DMS53 treated with DMSO at 0.1 percent for 48 hours (cell line): ENCODE results near the gene NDUFB6.
"Not testable (repeated sequence)": the region's sequence is repeated elsewhere in the genome, so short reads cannot be mapped to it uniquely, and the experiment has no call there.

ENCODE experiments used
- DNase-seq: peaks from one replicate; lab custom pipeline; 2025; ENCODE audit not compliant: unreplicated experiment; lab: John Stamatoyannopoulos, UW

NDUFB6 gene

DNA sequence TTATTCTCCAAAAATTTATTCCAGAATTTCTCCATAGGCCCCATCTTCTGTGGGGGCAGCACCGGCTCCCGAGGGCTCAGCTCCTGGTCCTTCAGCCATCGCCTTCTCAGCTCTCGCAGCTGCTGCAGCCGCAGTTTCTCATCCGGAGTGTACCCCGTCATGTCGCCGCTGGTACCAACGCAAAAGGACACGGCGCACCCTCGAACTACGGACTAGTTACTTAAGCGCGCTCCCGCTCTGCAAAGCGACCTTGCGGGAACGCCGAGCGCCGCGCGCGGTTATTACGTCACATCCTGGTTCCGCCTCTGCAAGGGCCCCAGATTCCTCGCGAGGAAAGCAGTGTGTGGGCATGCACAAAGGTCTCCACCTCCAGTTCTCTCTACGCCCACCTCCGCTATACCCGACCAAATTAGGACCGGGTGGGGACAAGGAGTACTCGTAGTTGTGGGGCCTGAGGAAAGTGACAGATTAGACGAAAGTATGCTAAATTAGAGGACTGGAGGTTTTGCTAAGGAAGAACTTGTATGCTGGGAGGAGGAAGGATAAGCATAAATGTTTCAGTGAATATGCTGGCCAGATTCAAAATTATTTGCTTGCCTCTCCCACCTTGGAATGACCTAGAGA is at the start of gene NDUFB6:
NDUFB6 (minus strand) TSS at position 260 of the 624 bp plus-strand sequence; CDS start at position 161, 99 bp downstream.
- peak; percentile 85 for DNase-seq

DNA sequence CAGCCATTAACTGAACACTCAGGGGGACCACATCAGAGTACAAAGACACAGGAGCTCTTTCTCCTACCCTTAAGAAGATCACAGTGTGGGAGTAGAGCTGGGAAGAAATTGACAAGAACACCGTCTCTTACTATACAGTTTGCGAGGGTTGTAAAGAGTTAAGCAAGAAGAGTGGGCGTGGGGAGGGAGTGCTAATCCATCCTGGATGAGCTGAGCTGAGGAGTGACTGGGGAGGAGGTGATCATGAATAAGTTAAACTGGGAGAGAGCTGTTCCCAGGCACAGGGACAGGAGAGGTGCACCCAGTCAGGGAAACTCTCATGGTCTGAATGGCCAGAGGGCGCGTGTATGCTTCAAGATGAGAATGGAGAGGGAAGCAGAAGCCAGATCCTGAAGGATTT is 45.3 kb upstream of the NDUFB6 start:
- DNase-seq: no peak

DNA sequence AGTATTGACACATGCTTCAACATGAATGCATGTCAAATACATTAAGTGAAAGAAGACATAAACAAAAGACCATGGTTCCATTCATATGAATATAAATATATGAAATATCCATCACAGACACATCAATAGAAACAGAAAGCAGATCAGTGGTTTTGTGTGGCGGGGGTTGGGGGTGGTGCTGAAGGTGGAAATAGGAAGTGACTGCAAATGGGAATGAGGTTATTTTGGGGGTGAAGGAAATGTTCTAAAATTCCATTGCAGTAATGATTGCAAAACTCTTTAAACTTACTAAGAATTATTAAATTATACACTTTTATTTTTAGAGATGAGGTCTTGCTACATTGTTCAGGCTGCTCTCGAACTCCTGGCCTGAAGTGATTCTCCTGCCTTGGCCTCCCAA is 33.9 kb upstream of the NDUFB6 start:
- no peak for DNase-seq

DNA sequence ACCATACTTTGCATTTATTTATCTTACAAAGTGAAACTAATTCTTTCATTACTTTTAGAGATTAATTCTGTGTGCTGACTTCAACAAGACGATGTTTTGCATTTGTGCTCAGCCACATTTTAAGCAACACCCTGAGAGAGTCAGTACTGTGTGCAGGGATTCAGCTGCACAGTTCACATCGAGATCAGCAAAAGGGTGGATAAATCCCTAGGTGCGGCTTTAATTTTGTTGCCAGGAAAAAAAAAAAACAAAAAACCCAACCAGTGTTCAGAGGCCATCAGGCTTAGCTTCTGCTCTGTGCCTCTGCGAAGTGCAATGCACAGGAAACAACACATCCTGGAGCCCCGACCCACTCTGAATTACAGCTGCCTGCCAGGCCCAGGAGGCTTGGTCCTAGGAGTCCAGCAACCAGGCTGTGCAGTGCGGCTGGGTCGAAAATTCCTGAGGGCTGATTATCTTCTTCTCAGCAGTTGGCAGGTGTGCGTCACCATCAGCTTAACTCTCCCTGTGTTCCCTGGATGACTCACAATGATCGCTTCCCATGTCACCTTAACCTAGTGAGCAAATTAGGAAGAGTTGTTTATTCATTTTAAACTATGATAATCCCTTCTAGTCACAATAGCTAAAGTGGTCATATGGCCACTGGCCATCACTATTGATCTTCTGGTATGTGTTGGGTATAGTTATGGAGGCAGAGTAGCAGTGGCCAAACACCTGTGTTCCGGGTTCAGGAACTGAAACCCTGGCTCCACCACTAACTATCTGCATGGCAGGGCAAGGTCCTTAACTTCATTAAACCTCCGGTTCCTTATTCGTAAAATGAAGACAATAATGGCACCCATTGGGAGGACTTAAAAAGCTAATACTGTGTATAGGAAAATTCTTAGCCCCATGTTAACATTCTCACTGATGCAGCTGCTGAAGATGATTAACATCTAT is 31.2 kb upstream of the NDUFB6 start:
- peak; percentile 12 for DNase-seq

DNA sequence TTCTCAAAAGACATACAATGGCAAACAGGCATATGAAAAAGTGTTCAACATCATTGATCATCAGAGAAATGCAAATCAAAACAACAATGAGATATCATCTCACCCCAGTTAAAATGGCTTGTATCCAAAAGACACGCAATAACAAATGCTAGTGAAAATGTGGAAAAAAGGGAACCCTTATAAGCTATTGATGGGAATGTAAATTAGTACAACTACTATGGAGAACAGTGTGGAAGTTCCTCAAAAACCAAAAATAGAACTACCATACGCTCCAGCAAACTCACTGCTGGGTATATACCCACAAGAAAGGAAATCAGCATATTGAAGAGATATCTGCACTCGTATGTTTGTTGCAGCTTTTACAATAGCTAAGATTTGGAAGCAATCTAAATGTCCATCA is 26.1 kb upstream of the NDUFB6 start:
- not testable (repeated sequence) for DNase-seq

DNA sequence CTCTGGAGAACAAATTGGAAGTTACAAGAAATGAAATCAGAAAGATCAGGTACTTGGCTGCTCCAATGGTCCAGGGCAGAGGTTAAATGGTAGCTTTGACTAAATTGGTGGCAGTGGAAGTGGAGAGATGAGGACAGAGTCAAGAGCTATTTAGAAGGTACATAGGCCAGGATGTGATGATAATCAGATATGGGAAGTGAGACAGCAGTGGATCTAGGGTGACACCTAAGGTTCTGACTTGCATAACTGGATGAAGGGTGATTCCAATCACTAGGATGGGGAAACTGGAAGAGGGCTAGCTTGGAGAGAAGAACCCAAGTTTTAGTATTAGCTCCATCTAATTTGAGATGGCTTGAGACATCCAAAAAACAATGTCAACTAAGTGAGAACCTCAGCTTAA is 24.0 kb upstream of the NDUFB6 start:
- DNase-seq: no peak

DNA sequence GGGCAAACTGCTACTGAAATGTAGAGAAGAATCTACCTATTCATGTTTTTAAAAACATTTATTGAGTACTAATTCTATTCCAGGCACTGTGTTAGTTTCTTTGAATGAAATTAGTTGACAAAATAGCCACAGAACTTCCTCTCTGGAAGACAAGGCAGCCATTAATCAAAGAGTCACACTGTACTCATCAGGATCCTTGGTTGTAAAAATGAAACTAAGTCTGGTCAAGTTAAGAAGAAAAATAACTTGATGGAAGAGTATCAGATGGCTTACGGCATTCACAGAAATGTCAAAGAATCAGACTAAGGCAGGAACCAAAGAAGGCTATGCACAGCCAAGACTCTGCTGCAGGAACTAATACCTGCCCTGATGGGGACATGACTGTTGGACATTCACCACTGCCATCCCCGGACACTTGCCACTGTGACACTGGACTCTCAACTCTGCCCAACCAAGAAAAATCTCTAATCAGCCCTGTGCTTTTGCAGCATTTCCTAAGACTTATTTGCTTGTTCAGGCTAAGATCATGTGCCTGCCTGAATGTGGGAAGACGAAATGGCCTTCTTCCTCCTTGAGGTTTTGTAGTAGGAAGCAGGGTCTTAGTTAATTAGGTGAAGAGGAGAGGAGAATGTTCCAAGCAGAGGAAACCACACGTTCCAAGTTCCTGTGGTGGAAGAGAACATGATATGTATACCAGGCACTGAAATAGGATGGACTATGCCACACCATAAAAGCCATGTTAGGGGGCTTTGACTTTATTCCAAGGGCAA is 23.3 kb upstream of the NDUFB6 start:
- DNase-seq: no peak

DNA sequence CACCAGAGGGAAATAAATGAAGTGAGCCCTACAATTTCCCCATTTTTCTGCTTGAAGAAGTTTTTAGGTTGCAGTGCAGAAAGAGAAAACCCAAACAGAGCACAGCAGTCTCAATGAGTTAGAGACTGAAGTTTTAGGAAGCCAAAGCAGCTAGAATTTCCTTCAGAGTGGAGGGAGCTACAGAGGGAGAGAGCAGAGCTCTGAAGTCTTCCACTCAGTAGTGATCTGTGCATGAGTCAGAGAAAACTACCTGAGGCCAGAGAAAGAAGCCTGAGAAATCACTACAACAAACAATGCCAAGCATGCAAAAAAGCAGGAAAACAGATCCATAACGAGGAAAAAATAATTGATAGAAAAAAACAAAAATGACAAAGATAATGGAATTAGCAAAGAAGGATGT is 17.9 kb upstream of the NDUFB6 start:
- DNase-seq: no peak

DNA sequence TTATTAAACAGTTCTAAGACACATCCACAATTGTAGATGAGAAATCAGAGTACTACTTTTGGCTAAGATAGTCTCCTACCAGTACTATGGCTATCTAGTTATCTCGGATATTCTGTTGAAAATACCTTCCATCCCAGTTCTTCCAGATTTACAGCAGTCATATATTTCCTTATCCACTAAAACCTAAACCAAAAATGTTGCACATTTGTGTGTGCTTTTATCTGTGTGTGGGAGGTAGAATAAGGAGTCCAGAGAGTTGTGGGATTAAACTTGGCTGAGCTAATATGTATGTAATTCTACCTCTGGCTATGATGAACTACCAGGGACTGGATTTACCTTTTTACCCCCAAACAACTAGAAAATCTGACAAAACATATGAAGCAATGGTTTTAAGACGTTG is 17.5 kb upstream of the NDUFB6 start:
- DNase-seq: no peak

DNA sequence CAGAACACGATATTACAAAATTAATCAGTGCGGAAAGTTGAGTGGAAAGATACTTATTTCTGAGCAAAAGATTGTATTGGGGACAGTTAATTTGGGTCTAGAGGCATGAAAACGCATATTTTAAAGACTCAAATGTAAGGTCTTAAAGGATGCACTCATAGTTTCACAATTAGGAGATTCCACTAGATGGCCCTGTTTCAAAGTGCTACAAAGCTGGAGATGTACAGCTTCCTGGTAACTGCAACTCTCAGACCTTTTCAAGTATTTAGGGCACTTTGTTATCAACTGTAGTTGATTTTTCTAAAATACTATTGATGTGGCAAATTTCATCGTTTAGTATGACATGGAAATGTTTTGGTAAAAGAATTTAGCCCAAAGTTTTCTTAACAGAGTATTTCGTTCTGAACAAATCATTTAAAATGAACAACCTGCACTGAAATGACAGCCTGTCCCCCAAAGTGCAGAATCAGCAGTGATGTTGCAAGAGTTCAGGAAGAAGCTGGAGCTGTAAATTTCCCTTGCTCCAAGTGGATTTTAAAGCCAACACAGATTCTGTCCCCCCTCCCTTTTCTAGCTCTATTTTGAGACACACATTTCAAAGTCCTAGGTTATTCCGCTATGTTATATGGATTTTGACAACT is 16.2 kb upstream of the NDUFB6 start:
- DNase-seq: peak; percentile 51

DNA sequence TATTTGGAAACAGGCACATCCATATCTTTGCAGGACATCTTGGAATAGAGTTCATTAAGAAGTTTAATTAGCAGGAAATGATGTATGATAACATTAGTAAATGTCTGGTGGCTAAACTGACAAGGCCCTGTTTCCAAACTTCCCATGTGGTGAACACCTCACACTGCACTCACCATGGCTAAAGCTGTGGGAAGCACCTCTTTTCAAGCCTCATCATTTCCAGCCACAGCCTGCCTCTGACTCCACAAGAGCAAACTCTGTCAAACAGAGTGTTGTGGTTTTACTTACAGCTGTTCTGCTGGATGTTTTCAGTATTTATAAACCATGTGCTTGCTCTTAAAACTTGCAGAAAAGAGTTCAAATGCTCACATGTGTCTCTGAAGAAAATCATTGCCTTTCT is 14.9 kb upstream of the NDUFB6 start:
- no peak for DNase-seq

DNA sequence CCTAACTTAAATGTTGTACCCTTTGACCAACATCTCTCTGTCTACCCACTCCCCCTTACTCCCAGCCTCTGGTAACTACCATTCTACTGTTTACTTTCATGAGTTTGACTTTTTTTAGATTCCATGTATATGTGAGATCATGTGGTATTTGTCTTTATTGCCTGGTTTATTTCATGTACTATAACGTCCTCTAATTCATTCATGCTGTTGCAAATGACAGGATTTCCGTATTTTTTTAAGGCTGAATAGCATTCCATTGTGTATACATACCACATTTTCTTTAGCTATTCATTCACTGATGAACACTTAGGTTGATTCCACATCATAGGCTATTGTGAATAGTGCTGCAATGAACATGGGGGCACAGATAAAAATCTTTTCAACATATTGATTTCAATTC is 11.8 kb upstream of the NDUFB6 start:
- no peak for DNase-seq

DNA sequence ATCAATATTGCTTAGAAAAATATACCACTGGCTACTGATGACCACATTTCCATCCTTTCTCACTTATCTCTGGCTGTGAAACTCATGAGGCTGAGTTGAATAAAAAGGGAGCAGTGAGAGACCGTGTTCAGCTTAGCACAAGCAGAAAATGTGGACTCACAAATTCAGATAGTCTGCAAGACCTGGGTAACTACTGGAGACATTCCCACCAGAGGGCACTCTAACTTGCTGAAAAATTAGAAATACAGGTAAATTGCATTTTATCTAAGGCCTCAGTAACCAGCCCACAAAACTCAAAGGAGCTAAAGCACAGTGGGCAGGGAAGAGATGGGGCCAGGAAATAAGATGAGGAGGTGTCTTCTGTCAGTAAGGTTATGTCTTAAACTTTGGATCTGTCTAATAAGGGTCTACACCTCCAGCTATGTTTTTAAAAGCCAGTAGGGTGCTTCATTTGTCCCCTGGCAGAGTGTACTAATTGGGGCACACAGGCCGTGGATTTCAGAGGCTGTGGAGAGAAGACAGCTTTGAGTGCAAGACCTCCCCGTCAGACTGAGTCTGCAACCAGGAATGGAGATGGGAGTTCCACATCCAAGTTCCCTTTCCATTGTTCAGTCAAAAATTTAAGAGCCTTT is 8.7 kb upstream of the NDUFB6 start:
- DNase-seq: peak; percentile 37

DNA sequence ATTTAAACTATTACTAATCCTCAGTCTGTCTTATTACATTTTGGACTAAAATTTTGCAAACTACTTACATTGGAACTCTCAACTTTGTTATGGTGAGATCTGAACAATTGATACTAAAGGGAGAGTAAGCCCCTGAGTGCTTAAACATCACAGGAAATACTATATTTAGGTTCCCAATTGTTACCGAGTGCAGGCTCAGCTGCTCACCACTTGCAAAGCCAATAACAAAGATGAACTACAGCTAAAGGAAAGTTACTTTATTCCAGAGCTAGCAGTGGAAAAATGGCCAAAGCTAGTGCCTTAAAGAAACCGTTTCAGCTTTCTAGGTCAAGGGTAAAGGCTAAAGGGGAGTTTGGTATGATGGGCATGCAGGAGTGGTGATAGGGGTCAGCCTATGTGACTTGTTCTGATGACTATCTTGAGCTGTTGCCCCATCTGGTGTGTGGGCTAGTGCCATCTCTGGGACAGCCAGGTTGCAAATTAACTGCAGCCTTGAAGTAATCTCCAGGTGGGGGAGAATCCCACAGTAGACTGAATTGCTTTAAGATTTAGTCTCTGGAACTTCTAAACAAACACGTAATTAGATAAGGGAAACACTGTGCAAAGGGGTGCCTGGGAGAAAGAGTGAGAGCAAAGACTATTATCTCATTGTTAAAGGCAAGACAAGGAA is 7.8 kb upstream of the NDUFB6 start:
- DNase-seq: no peak

DNA sequence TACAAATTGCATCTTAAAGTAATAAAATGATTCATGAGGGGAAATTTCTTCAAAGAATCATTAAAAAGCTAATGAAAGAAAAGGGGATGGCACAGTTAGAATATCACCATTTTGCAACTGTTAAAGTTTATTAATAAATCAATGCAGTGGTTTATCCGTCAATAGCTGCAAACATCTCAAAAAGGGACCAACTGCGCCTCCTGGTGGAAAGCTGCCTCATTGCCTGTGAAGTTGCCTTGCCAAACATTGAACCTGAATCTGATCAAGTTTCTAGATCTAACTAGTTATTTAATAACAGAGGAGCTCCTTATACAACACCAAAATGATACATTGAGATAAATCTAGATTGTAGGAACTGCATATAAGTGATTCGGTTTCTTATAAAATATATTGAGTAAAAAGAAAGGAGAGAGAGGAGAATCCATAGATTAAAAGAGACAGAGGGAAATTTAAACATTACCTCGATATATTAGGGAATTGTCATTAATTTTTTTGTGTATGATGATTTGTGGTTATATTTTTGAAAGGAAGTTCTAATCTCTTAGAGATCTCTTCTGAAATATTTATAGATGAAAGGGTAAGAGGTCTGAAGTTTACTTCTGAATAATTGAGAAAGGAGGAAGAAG is 6.9 kb upstream of the NDUFB6 start:
- peak; percentile 17 for DNase-seq

DNA sequence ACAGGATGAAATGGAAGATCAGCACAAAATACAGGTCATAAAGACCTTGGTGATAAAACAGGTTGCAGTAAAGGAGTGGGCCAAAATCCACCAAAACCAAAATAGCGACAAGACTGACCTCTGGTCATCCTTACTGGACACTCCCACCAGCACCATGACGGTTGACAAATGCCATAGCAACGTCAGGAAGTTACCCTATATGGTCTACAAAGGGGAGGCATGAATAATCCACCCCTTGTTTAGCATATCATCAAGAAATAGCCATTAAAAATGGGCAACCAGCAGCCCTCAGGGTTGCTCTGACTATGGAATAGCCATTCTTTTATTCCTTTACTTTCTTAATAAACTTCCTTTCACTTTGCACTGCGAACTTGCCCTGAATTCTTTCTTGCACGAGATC is 6.0 kb upstream of the NDUFB6 start:
- DNase-seq: no peak

DNA sequence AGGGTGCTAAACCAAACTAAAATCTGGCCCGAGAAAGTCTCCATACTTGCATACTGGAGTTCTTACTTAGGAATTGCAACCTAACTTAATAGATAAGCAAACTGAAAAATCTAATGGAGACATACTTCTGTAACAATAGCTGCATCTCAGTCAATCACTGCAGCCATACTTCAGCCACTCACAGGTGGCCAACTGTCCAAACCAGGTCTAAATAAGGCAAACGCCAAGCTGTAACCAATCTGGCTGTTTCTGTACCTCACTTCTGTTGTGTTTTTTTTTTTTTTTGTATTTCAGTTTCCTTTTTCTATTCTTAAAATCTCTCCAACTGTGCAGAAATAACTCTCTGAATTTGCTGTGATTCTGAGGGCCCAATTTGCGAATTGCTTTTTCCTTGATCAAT is 4.4 kb upstream of the NDUFB6 start:
- no peak for DNase-seq

DNA sequence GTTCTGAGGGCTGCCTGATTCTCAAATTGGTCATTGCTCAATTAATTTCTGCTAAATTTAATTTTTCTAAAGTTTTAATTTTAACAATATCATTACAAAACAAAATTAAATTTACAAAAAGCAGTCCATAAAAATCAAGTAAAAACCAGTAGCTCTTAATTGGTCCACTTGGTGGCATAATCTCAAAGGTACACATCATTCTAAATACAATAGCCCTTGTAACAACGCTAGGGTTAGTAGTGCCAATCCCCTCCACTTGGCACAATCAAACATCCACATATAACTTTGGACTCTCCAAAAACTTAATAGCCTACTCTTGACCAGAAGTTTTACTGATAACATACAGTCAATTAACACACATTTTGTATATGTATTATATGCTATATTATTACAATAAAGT is 1.9 kb upstream of the NDUFB6 start:
- DNase-seq: no peak

DNA sequence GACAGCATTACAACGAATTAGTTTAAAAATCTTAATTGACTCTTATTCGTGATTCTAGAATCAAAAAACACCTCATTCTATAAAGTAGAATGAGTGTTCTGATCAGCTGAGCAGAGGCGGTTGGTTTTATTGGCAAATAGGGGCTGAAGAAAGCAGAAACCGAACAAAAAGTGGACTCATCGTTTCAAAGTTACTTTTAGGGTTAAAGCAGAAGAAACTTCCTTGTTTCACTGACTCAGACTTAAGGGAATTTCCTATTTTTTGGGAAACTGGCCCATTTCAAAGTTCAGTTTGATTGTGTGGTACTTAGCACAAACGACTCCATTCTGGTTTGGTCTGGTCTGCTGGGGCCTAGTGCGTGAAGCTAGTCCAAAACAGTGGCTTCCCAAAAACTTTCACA is 862 bp upstream of the NDUFB6 start:
- no peak for DNase-seq
